ENCODE measurements around the gene INPP5K.

GRCh38 chr17:1455797-1456599, 60.4 kb downstream of the INPP5K start, which contains the start of gene CRK:
- TF ChIP-seq CTCF (IDR thresholded peaks at IDR 0.05), result peak in 2 of 6 experiments; percentile 10 to 18
- peak; percentile 88 to 92 for TF ChIP-seq POLR2A (IDR thresholded peaks at IDR 0.05)
